HUES6 (cell line): ENCODE measurements around the gene MCM10.

ENCODE experiments used
- H3K27ac ChIP-seq: 2 replicates; pipeline ENCODE4 v1.7.0; 2013; ENCODE audit warnings: low read depth, mild to moderate bottlenecking, low read length, inconsistent platforms
- H3K27me3 ChIP-seq: 2 replicates; pipeline ENCODE4 v1.6.1; 2013; ENCODE audit warnings: low read length; ENCODE audit not compliant: control insufficient read depth, insufficient read depth
- H3K36me3 ChIP-seq: 2 replicates; pipeline ENCODE4 v1.6.1; 2013; ENCODE audit warnings: low read length; ENCODE audit not compliant: control insufficient read depth, insufficient read depth
- H3K4me1 ChIP-seq: 2 replicates; pipeline ENCODE4 v1.6.1; 2013; ENCODE audit warnings: low read length; ENCODE audit not compliant: control insufficient read depth, insufficient read depth
- H3K4me3 ChIP-seq: 2 replicates; pipeline ENCODE4 v1.5.1; 2013; ENCODE audit warnings: low read depth, low read length
- H3K9ac ChIP-seq: one replicate; pipeline ENCODE4 v1.6.1; 2013; ENCODE audit warnings: mild to moderate bottlenecking, low read length
- H3K9me3 ChIP-seq: 2 replicates; pipeline ENCODE4 v1.6.1; 2013; ENCODE audit warnings: low read depth, low read length; ENCODE audit not compliant: control insufficient read depth, insufficient read depth

Gene MCM10

GRCh38 chr10:13165177-13165576 is 3.8 kb downstream of the MCM10 start:
- Histone ChIP-seq H3K9ac (no peak overlapping the region), H3K27ac (no peak overlapping the region)

GRCh38 chr10:13167568-13167967 is 6.2 kb downstream of the MCM10 start:
- Histone ChIP-seq H3K9me3 (no peaks in the 10 kb centered on the region), H3K27ac (no peak overlapping the region), H3K27me3 (no peaks in the 10 kb centered on the region), H3K4me3 (no peak overlapping the region), H3K36me3 (peaks cover 73% of the 10 kb centered on the region), H3K9ac (no peak overlapping the region), H3K4me1 (peaks cover under 1% of the 10 kb centered on the region; the same call in 1 of the 2 replicates)

More at GRCh38 chr10:13165177-13165576, 3.8 kb downstream of the MCM10 start:
- no peaks in the 10 kb centered on the region for H3K27me3 ChIP-seq
- peaks cover 7% of the 10 kb centered on the region for H3K4me1 ChIP-seq
- peaks cover 50% of the 10 kb centered on the region for H3K36me3 ChIP-seq
- no peak overlapping the region for H3K4me3 ChIP-seq
- no peaks in the 10 kb centered on the region for H3K9me3 ChIP-seq

DNA sequence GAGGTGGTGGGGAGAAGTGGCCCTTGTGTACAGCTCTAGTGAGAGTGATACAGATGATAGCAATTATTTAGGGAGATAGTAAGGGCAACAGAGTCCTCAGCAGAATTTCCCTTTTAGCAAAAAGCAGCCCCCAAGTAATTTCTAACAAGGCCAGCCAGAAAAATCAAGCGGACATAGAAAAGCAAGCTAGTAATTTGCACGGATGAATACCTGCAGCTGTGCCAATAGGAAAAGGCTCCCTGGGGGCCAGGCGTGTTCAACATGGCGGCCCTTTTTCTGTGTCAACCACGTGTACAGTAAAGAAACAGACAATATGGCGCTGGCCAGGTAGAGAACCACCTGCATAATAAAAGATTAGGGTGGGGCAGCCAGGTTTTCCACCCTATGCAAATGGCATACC is 7.4 kb downstream of the MCM10 start:
- H3K9me3 ChIP-seq: no peaks in the 10 kb centered on the region
- H3K4me1 ChIP-seq: no peaks in the 10 kb centered on the region
- peaks cover 81% of the 10 kb centered on the region for H3K36me3 ChIP-seq
- no peak overlapping the region for H3K9ac ChIP-seq
- H3K27ac ChIP-seq: no peak overlapping the region
- H3K4me3 ChIP-seq: no peak overlapping the region
- no peaks in the 10 kb centered on the region for H3K27me3 ChIP-seq

GRCh38 chr10:13173616-13174015 is 12.3 kb downstream of the MCM10 start:
- Histone ChIP-seq H3K27ac (no peak overlapping the region), H3K4me1 (no peaks in the 10 kb centered on the region), H3K27me3 (no peaks in the 10 kb centered on the region), H3K4me3 (no peak overlapping the region), H3K9ac (no peak overlapping the region), H3K9me3 (no peaks in the 10 kb centered on the region), H3K36me3 (peaks cover 90% of the 10 kb centered on the region)

GRCh38 chr10:13180788-13181187 is 19.4 kb downstream of the MCM10 start:
- Histone ChIP-seq H3K36me3 (peaks cover 98% of the 10 kb centered on the region), H3K27ac (no peak overlapping the region), H3K9me3 (no peaks in the 10 kb centered on the region), H3K9ac (no peak overlapping the region), H3K4me3 (no peak overlapping the region), H3K27me3 (no peaks in the 10 kb centered on the region), H3K4me1 (no peaks in the 10 kb centered on the region)

DNA sequence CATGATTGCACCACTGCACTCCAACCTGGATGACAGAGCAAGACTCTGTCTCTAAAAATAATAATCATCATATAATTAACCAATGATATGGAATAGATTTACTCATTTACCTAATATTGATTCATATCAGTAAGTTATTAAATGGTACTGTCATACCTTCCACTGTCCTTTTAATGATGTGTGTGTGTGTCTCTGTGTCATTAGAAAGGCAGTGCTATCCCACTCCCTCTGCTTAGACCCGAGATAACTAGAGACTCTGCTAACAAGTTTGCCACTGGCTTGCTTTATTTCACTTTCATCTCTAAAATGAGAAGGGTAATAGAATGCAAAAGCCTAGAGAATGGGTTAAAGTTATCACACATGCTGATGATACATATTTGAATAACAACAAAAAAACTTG is 21.1 kb downstream of the MCM10 start:
- no peaks in the 10 kb centered on the region for H3K27me3 ChIP-seq
- H3K4me3 ChIP-seq: no peak overlapping the region
- no peak overlapping the region for H3K9ac ChIP-seq
- H3K27ac ChIP-seq: no peak overlapping the region
- no peaks in the 10 kb centered on the region; the same call in 1 of the 2 replicates for H3K9me3 ChIP-seq
- H3K4me1 ChIP-seq: no peaks in the 10 kb centered on the region
- peaks cover 99% of the 10 kb centered on the region for H3K36me3 ChIP-seq

- H3K27ac ChIP-seq: no peak overlapping the region
- H3K4me1 ChIP-seq: no peaks in the 10 kb centered on the region
- no peaks in the 10 kb centered on the region for H3K27me3 ChIP-seq
- peaks cover 99% of the 10 kb centered on the region for H3K36me3 ChIP-seq
- no peak overlapping the region for H3K4me3 ChIP-seq
- H3K9ac ChIP-seq: no peak overlapping the region
- no peaks in the 10 kb centered on the region; the same call in 1 of the 2 replicates for H3K9me3 ChIP-seq
These were observed 22.3 kb downstream of the MCM10 start for GRCh38 chr10:13183625-13184024.

- Histone ChIP-seq H3K36me3 (peaks cover 98% of the 10 kb centered on the region), H3K9ac (no peak overlapping the region), H3K27me3 (no peaks in the 10 kb centered on the region), H3K4me3 (no peak overlapping the region), H3K4me1 (no peaks in the 10 kb centered on the region), H3K27ac (no peak overlapping the region), H3K9me3 (no peaks in the 10 kb centered on the region; the same call in 1 of the 2 replicates)
These were observed 22.9 kb downstream of the MCM10 start for GRCh38 chr10:13184276-13184675.

DNA sequence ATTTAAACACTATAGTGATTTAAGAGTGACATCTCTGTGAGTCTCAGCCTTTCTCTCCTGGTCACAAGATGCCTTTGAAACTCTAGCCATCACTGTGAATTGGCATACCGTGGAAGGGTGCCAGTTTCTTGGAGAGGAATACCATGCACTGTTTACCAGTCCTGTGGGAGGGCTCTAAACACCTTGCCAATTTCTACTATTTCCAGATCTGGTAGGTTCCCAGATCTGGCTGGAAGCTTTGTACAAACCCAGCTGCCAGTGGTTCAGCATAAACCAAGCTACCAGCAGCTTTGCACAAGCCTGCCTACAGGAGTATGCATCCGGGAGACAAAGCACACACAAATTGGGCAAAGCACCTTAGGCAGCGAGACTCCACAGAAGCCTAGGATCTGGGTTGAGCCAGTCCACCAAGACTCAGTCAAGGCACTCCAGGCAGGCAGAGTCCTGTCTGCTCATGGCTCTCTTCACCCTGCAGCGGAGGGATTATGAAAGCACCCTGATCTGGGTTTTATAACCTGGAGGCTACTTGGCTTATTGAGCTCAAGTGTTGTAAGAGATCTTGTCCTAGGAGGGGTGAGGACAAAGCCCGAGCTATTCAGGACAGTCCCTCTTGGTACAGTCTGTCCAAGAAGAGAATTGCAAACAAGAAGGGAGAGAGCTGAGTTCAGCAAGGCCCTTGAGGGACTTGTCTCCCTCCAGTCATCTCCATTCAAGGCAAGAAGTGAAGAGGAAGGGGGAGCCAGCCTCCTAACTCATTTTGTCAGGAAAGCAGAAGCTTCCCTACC is 23.6 kb downstream of the MCM10 start:
- Histone ChIP-seq H3K36me3 (peaks cover 98% of the 10 kb centered on the region), H3K4me1 (no peaks in the 10 kb centered on the region), H3K9ac (no peak overlapping the region), H3K27ac (no peak overlapping the region), H3K9me3 (no peaks in the 10 kb centered on the region; the same call in 1 of the 2 replicates), H3K27me3 (no peaks in the 10 kb centered on the region), H3K4me3 (no peak overlapping the region)

DNA sequence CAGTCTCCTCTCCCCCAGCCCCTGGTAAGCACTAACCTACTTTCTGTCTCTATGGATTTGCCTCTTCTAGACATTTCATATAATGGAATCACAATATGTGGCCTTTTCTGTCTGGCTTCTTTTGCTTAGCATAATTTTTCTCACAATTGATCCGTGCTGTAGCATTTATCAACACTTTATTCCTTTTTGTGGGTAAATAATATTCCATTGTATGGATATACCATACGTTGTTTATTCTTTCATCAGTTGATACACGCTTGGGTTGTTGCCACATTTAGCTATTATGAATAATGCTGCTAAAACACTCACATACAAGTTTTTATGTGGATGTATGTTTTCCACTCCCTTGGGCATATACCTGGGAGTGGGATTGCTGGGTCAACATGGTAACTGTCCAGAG is 25.8 kb downstream of the MCM10 start:
- Histone ChIP-seq H3K4me3 (no peak overlapping the region), H3K4me1 (no peaks in the 10 kb centered on the region), H3K27me3 (no peaks in the 10 kb centered on the region), H3K27ac (no peak overlapping the region), H3K9ac (no peak overlapping the region), H3K9me3 (no peaks in the 10 kb centered on the region; the same call in 1 of the 2 replicates), H3K36me3 (peaks cover 99% of the 10 kb centered on the region)

- H3K9me3 ChIP-seq: no peaks in the 10 kb centered on the region; the same call in 1 of the 2 replicates
- no peaks in the 10 kb centered on the region for H3K4me1 ChIP-seq
- no peak overlapping the region for H3K9ac ChIP-seq
- H3K27me3 ChIP-seq: no peaks in the 10 kb centered on the region
- H3K4me3 ChIP-seq: no peak overlapping the region
- no peak overlapping the region for H3K27ac ChIP-seq
- H3K36me3 ChIP-seq: peaks cover 99% of the 10 kb centered on the region
These were observed 27.2 kb downstream of the MCM10 start for GRCh38 chr10:13188593-13188992.
